Keratinocyte (primary cell): Measurements from ENCODE around the gene DCLRE1C.
"Not testable (repeated sequence)": the region's sequence is repeated elsewhere in the genome, so short reads cannot be mapped to it uniquely, and the experiment has no call there.

Experiments
- EZH2 ChIP-seq: IDR thresholded peaks from one replicate; pipeline ENCODE4 v1.6.1; 2012; ENCODE audit warnings: inconsistent platforms, mild to moderate bottlenecking, low read length, moderate library complexity
- TF ChIP-seq, protein P1 (sequence below), 3 experiments: IDR thresholded peaks in 1 of 3; conservative IDR thresholded peaks in 1 of 3; optimal IDR thresholded peaks in 1 of 3; 2 replicates in 2 of 3; 3 replicates in 1 of 3; pipeline versions ENCODE3 to v1.5.1; 2011; ENCODE audit warnings: low read length in 3 of 3, mild to moderate bottlenecking in 3 of 3, moderate library complexity in 2 of 3, control low read depth in 1 of 3, inconsistent platforms in 1 of 3; ENCODE audit not compliant: insufficient read depth in 2 of 3; ENCODE audit errors: extremely low read depth in 1 of 3

GRCh38 chr10:14864466-14864865 is 89.4 kb downstream of the DCLRE1C start:
- TF ChIP-seq, protein P1, sequence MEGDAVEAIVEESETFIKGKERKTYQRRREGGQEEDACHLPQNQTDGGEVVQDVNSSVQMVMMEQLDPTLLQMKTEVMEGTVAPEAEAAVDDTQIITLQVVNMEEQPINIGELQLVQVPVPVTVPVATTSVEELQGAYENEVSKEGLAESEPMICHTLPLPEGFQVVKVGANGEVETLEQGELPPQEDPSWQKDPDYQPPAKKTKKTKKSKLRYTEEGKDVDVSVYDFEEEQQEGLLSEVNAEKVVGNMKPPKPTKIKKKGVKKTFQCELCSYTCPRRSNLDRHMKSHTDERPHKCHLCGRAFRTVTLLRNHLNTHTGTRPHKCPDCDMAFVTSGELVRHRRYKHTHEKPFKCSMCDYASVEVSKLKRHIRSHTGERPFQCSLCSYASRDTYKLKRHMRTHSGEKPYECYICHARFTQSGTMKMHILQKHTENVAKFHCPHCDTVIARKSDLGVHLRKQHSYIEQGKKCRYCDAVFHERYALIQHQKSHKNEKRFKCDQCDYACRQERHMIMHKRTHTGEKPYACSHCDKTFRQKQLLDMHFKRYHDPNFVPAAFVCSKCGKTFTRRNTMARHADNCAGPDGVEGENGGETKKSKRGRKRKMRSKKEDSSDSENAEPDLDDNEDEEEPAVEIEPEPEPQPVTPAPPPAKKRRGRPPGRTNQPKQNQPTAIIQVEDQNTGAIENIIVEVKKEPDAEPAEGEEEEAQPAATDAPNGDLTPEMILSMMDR (optimal IDR thresholded peaks at IDR 0.05 in 1 of 3, IDR thresholded peaks at IDR 0.05 in 1 of 3, conservative IDR thresholded peaks at IDR 0.05 in 1 of 3; ENCODE audit: extremely low read depth in 1 of 3, insufficient read depth in 2 of 3, low read length in 3 of 3): not testable (repeated sequence)
- TF ChIP-seq EZH2: not testable (repeated sequence)
